Measurements from ENCODE around the gene KDM1B.

Gene KDM1B

DNA sequence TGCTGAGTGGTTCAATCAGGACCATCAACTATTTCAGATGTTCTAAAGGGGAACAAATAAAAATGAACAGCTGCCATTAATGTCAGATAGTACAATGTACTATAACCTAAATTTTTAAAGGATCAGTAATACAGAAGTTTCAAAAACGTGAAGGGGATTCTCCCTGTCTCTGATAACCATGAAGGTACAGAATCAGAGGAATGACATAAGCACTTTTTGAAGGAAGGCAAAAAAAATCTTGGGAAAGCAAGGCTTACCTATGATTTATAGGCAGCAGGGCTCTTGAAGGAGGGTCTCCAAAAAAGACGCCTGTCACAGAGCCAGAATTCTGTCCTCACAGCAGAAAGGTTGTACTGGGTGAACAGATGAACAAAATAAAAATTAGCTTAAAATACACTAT lies 89.0 kb downstream of the KDM1B start:
- no peak for ATAC-seq
- TF ChIP-seq TOX (CRISPR knock-in tag; IDR thresholded peaks at IDR 0.05; ENCODE audit: borderline replicate concordance), result no peak
- TF ChIP-seq ZFP3 (CRISPR knock-in tag; IDR thresholded peaks at IDR 0.05), result no peak
- no peak for TF ChIP-seq ISL1 (CRISPR knock-in tag; IDR thresholded peaks at IDR 0.05)
- TF ChIP-seq, protein P1, sequence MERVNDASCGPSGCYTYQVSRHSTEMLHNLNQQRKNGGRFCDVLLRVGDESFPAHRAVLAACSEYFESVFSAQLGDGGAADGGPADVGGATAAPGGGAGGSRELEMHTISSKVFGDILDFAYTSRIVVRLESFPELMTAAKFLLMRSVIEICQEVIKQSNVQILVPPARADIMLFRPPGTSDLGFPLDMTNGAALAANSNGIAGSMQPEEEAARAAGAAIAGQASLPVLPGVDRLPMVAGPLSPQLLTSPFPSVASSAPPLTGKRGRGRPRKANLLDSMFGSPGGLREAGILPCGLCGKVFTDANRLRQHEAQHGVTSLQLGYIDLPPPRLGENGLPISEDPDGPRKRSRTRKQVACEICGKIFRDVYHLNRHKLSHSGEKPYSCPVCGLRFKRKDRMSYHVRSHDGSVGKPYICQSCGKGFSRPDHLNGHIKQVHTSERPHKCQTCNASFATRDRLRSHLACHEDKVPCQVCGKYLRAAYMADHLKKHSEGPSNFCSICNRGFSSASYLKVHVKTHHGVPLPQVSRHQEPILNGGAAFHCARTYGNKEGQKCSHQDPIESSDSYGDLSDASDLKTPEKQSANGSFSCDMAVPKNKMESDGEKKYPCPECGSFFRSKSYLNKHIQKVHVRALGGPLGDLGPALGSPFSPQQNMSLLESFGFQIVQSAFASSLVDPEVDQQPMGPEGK (CRISPR knock-in tag; IDR thresholded peaks at IDR 0.05; ENCODE audit: borderline replicate concordance), result no peak
- TF ChIP-seq OSR1 (CRISPR knock-in tag; IDR thresholded peaks at IDR 0.05), result no peak
- TF ChIP-seq ZNF565 (CRISPR knock-in tag; conservative IDR thresholded peaks at IDR 0.05; ENCODE audit: low read depth), result no peak
- TF ChIP-seq ESRRG (CRISPR knock-in tag; IDR thresholded peaks at IDR 0.05), result no peak
- no peak for TF ChIP-seq ZNF8 (CRISPR knock-in tag; IDR thresholded peaks at IDR 0.05)
- no peak for TF ChIP-seq PPARA (CRISPR knock-in tag; IDR thresholded peaks at IDR 0.05; ENCODE audit: borderline replicate concordance)
- TF ChIP-seq, protein P2, sequence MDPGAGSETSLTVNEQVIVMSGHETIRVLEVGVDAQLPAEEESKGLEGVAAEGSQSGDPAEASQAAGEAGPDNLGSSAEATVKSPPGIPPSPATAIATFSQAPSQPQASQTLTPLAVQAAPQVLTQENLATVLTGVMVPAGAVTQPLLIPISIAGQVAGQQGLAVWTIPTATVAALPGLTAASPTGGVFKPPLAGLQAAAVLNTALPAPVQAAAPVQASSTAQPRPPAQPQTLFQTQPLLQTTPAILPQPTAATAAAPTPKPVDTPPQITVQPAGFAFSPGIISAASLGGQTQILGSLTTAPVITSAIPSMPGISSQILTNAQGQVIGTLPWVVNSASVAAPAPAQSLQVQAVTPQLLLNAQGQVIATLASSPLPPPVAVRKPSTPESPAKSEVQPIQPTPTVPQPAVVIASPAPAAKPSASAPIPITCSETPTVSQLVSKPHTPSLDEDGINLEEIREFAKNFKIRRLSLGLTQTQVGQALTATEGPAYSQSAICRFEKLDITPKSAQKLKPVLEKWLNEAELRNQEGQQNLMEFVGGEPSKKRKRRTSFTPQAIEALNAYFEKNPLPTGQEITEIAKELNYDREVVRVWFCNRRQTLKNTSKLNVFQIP (CRISPR knock-in tag; IDR thresholded peaks at IDR 0.05; ENCODE audit: borderline replicate concordance, low read depth), result no peak
- TF ChIP-seq TCF4 (CRISPR knock-in tag; IDR thresholded peaks at IDR 0.05; ENCODE audit: borderline replicate concordance), result no peak
- TF ChIP-seq ZNF70 (CRISPR knock-in tag; IDR thresholded peaks at IDR 0.05), result no peak
- no peak for TF ChIP-seq ZC3H10 (CRISPR knock-in tag; IDR thresholded peaks at IDR 0.05)
- TF ChIP-seq CSDC2 (CRISPR knock-in tag; IDR thresholded peaks at IDR 0.05), result no peak
- TF ChIP-seq, protein P3, sequence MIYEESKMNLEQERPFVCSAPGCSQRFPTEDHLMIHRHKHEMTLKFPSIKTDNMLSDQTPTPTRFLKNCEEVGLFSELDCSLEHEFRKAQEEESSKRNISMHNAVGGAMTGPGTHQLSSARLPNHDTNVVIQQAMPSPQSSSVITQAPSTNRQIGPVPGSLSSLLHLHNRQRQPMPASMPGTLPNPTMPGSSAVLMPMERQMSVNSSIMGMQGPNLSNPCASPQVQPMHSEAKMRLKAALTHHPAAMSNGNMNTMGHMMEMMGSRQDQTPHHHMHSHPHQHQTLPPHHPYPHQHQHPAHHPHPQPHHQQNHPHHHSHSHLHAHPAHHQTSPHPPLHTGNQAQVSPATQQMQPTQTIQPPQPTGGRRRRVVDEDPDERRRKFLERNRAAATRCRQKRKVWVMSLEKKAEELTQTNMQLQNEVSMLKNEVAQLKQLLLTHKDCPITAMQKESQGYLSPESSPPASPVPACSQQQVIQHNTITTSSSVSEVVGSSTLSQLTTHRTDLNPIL (CRISPR knock-in tag; IDR thresholded peaks at IDR 0.05; ENCODE audit: low read depth), result no peak
- no peak for TF ChIP-seq RARB (CRISPR knock-in tag; IDR thresholded peaks at IDR 0.05)
- TF ChIP-seq GLIS3 (CRISPR knock-in tag; IDR thresholded peaks at IDR 0.05), result no peak

DNA sequence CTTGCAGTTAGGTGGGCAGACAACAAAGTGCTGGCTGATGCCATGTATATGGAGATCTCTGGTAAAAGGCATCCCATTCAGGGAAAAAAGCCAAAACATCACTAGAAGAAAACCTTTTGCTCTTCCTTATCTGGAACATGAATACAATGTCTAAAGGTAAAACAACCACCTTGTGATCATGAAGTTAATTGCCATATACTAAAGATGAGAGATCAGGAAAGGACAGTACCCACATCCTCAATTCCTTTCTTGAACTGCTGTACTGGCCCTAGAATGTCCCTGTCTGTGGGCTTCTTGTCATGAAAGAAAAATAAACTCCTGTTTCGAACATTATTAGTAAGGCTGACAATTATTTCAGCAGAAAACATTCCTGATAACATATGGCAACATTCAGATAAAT lies 89.9 kb downstream of the KDM1B start:
- ATAC-seq, result no peak
- TF ChIP-seq PPARA (CRISPR knock-in tag; IDR thresholded peaks at IDR 0.05; ENCODE audit: borderline replicate concordance) (no peak), ZNF8 (CRISPR knock-in tag; IDR thresholded peaks at IDR 0.05) (no peak), ZFP30 (CRISPR knock-in tag; IDR thresholded peaks at IDR 0.05) (no peak), GLIS3 (CRISPR knock-in tag; IDR thresholded peaks at IDR 0.05) (no peak), ZC3H10 (CRISPR knock-in tag; IDR thresholded peaks at IDR 0.05) (no peak), ZNF565 (CRISPR knock-in tag; conservative IDR thresholded peaks at IDR 0.05; ENCODE audit: low read depth) (no peak), OSR1 (CRISPR knock-in tag; IDR thresholded peaks at IDR 0.05) (no peak), CSDC2 (CRISPR knock-in tag; IDR thresholded peaks at IDR 0.05) (no peak), ARNTL (CRISPR knock-in tag; IDR thresholded peaks at IDR 0.05; ENCODE audit: borderline replicate concordance, low read depth) (no peak)
- TF ChIP-seq, protein P4, sequence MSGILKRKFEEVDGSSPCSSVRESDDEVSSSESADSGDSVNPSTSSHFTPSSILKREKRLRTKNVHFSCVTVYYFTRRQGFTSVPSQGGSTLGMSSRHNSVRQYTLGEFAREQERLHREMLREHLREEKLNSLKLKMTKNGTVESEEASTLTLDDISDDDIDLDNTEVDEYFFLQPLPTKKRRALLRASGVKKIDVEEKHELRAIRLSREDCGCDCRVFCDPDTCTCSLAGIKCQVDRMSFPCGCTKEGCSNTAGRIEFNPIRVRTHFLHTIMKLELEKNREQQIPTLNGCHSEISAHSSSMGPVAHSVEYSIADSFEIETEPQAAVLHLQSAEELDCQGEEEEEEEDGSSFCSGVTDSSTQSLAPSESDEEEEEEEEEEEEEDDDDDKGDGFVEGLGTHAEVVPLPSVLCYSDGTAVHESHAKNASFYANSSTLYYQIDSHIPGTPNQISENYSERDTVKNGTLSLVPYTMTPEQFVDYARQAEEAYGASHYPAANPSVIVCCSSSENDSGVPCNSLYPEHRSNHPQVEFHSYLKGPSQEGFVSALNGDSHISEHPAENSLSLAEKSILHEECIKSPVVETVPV (CRISPR knock-in tag; IDR thresholded peaks at IDR 0.05), result no peak
- TF ChIP-seq, protein P2 (CRISPR knock-in tag; IDR thresholded peaks at IDR 0.05; ENCODE audit: borderline replicate concordance, low read depth), result no peak
- TF ChIP-seq, protein P5, sequence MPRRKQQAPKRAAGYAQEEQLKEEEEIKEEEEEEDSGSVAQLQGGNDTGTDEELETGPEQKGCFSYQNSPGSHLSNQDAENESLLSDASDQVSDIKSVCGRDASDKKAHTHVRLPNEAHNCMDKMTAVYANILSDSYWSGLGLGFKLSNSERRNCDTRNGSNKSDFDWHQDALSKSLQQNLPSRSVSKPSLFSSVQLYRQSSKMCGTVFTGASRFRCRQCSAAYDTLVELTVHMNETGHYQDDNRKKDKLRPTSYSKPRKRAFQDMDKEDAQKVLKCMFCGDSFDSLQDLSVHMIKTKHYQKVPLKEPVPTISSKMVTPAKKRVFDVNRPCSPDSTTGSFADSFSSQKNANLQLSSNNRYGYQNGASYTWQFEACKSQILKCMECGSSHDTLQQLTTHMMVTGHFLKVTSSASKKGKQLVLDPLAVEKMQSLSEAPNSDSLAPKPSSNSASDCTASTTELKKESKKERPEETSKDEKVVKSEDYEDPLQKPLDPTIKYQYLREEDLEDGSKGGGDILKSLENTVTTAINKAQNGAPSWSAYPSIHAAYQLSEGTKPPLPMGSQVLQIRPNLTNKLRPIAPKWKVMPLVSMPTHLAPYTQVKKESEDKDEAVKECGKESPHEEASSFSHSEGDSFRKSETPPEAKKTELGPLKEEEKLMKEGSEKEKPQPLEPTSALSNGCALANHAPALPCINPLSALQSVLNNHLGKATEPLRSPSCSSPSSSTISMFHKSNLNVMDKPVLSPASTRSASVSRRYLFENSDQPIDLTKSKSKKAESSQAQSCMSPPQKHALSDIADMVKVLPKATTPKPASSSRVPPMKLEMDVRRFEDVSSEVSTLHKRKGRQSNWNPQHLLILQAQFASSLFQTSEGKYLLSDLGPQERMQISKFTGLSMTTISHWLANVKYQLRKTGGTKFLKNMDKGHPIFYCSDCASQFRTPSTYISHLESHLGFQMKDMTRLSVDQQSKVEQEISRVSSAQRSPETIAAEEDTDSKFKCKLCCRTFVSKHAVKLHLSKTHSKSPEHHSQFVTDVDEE (CRISPR knock-in tag; IDR thresholded peaks at IDR 0.05), result no peak
- TF ChIP-seq, protein P1 (CRISPR knock-in tag; IDR thresholded peaks at IDR 0.05; ENCODE audit: borderline replicate concordance), result no peak
